PC-3 (cell line): ENCODE measurements around the gene MYO5A.

Source experiments
- CTCF ChIP-seq: fragments of 300-600 bp; sonication (generic); conservative IDR thresholded peaks from 2 replicates; pipeline ENCODE4 v1.5.1; 2017; ENCODE audit warnings: antibody characterized with exemption, low read depth, mild to moderate bottlenecking, low read length
- EZH2phosphoT487 ChIP-seq: fragments of 300-600 bp; sonication (generic); IDR thresholded peaks from 2 replicates; pipeline ENCODE4 v1.6.1; 2018; ENCODE audit warnings: mild to moderate bottlenecking, antibody characterized with exemption, low read length, borderline replicate concordance

GRCh38 chr15:52291204-52291603 lies 237.5 kb downstream of the MYO5A start:
- TF ChIP-seq EZH2phosphoT487 (no peak), CTCF (no peak)
